Astrocyte of the spinal cord (primary cell): Measurements from ENCODE around the gene KRT72.

Source experiments
- DNase-seq: peaks from one replicate; pipeline ENCODE4 v3.0.0; 2011; ENCODE audit warnings: low read depth, low spot score
- H3K4me3 ChIP-seq: 2 replicates; pipeline ENCODE4 v1.5.1; 2011; ENCODE audit warnings: low read depth, mild to moderate bottlenecking, low read length, moderate library complexity
- CTCF ChIP-seq: IDR thresholded peaks from 2 replicates; pipeline ENCODE4 v1.5.1; 2012; ENCODE audit warnings: low read depth, mild to moderate bottlenecking, low read length, inconsistent platforms
- in situ Hi-C: cut with HindIII; loops from 2 replicates; pipeline ENCODE4 v1.10.0; 2017; ENCODE audit warnings: low sequenced_read_pairs

The KRT72 gene

GRCh38 chr12:52557476-52557875 lies 43.8 kb downstream of the KRT72 start:
- in situ Hi-C loops, result no loop called here
- no peak for TF ChIP-seq CTCF
- no peak overlapping the region for H3K4me3 ChIP-seq
- DNase-seq, result no peak

GRCh38 chr12:52555577-52555976 lies 45.7 kb downstream of the KRT72 start:
- in situ Hi-C loops, result no loop called here
- no peak overlapping the region for H3K4me3 ChIP-seq
- no peak for TF ChIP-seq CTCF
- no peak for DNase-seq

- no peak within 1 kb of the TSS for H3K4me3 ChIP-seq
- in situ Hi-C loops, result no loop called here
- DNase-seq, result no peak
- no peak for TF ChIP-seq CTCF
These were observed 48.5 kb downstream of the KRT72 start, which contains the start of gene KRT71 for GRCh38 chr12:52552681-52553195. Gene KRT71, minus strand, starts transcription at chr12:52553145. Its CDS starts 68 bp downstream, at chr12:52553077.

GRCh38 chr12:52552055-52552454 lies 49.2 kb downstream of the KRT72 start:
- no peak for TF ChIP-seq CTCF
- in situ Hi-C loops, result no loop called here
- no peak for DNase-seq

GRCh38 chr12:52551216-52551865 lies 49.9 kb downstream of the KRT72 start:
- no peak for DNase-seq
- TF ChIP-seq CTCF, result no peak
- no peak overlapping the region for H3K4me3 ChIP-seq
- in situ Hi-C loops, result no loop called here

More at GRCh38 chr12:52552055-52552454, 49.2 kb downstream of the KRT72 start:
- H3K4me3 ChIP-seq, result no peak overlapping the region

GRCh38 chr12:52546126-52546525 lies 55.1 kb downstream of the KRT72 start:
- H3K4me3 ChIP-seq, result no peak overlapping the region
- TF ChIP-seq CTCF, result no peak
- no peak for DNase-seq
- in situ Hi-C loops, result no loop called here
